ENCODE results near the gene ELOA.
A peak's percentile ranks its signal among the peaks of the same experiment; 100 is the strongest.

ELOA gene

GRCh38 chr1:23699280-23700179, 43.7 kb upstream of the ELOA start:
- Histone ChIP-seq H3K36me3 (ENCODE audit: insufficient read depth, insufficient read length, low read length) (peaks cover 46% of the 10 kb centered on the region), H3K4me1 (ENCODE audit: insufficient read depth, insufficient read length) (peaks cover 3% of the 10 kb centered on the region), H3K9ac (ENCODE audit: insufficient read length, low read depth) (no peak overlapping the region), H3K27me3 (ENCODE audit: insufficient read depth, insufficient read length) (no peaks in the 10 kb centered on the region), H3K4me3 (ENCODE audit: insufficient read length, low read depth) (no peak overlapping the region), H3K9me3 (ENCODE audit: insufficient read depth, low read length) (no peaks in the 10 kb centered on the region)
- TF ChIP-seq ZNF274 (IDR thresholded peaks at IDR 0.05; ENCODE audit: low read depth, low read length) (no peak), YY1 (IDR thresholded peaks at IDR 0.05; ENCODE audit: insufficient read depth, insufficient read length) (no peak), SUZ12 (IDR thresholded peaks at IDR 0.05; ENCODE audit: extremely low read depth, insufficient read depth, insufficient read length) (no peak)
- DNase-seq (ENCODE audit: low read depth, low spot score), result no peak

GRCh38 chr1:23701310-23701709, 42.0 kb upstream of the ELOA start:
- H3K4me1 ChIP-seq (ENCODE audit: insufficient read depth, insufficient read length), result no peaks in the 10 kb centered on the region
- H3K27me3 ChIP-seq (ENCODE audit: insufficient read depth, insufficient read length), result no peaks in the 10 kb centered on the region
- DNase-seq (ENCODE audit: low read depth, low spot score), result no peak
- H3K36me3 ChIP-seq (ENCODE audit: insufficient read depth, insufficient read length, low read length), result peaks cover 31% of the 10 kb centered on the region
- H3K9me3 ChIP-seq (ENCODE audit: insufficient read depth, low read length), result no peaks in the 10 kb centered on the region
- TF ChIP-seq ZNF274 (IDR thresholded peaks at IDR 0.05; ENCODE audit: low read depth, low read length), result no peak
- TF ChIP-seq SUZ12 (IDR thresholded peaks at IDR 0.05; ENCODE audit: extremely low read depth, insufficient read depth, insufficient read length), result no peak
- no peak for TF ChIP-seq YY1 (IDR thresholded peaks at IDR 0.05; ENCODE audit: insufficient read depth, insufficient read length)
- H3K9ac ChIP-seq (ENCODE audit: insufficient read length, low read depth), result no peak overlapping the region
- no peak overlapping the region for H3K4me3 ChIP-seq (ENCODE audit: insufficient read length, low read depth)

GRCh38 chr1:23701996-23702395, 41.3 kb upstream of the ELOA start:
- H3K9me3 ChIP-seq (ENCODE audit: insufficient read depth, low read length), result no peaks in the 10 kb centered on the region
- H3K4me3 ChIP-seq (ENCODE audit: insufficient read length, low read depth), result no peak overlapping the region
- no peaks in the 10 kb centered on the region for H3K4me1 ChIP-seq (ENCODE audit: insufficient read depth, insufficient read length)
- H3K36me3 ChIP-seq (ENCODE audit: insufficient read depth, insufficient read length, low read length), result peaks cover 27% of the 10 kb centered on the region
- no peak overlapping the region for H3K9ac ChIP-seq (ENCODE audit: insufficient read length, low read depth)
- no peaks in the 10 kb centered on the region for H3K27me3 ChIP-seq (ENCODE audit: insufficient read depth, insufficient read length)
- no peak for DNase-seq (ENCODE audit: low read depth, low spot score)
- TF ChIP-seq SUZ12 (IDR thresholded peaks at IDR 0.05; ENCODE audit: extremely low read depth, insufficient read depth, insufficient read length) (no peak), ZNF274 (IDR thresholded peaks at IDR 0.05; ENCODE audit: low read depth, low read length) (no peak), YY1 (IDR thresholded peaks at IDR 0.05; ENCODE audit: insufficient read depth, insufficient read length) (no peak)

- Histone ChIP-seq H3K9ac (ENCODE audit: insufficient read length, low read depth) (no peak overlapping the region), H3K27me3 (ENCODE audit: insufficient read depth, insufficient read length) (no peaks in the 10 kb centered on the region), H3K36me3 (ENCODE audit: insufficient read depth, insufficient read length, low read length) (peaks cover 7% of the 10 kb centered on the region), H3K9me3 (ENCODE audit: insufficient read depth, low read length) (no peaks in the 10 kb centered on the region), H3K4me3 (ENCODE audit: insufficient read length, low read depth) (no peak overlapping the region), H3K4me1 (ENCODE audit: insufficient read depth, insufficient read length) (no peaks in the 10 kb centered on the region)
- no peak for TF ChIP-seq SUZ12 (IDR thresholded peaks at IDR 0.05; ENCODE audit: extremely low read depth, insufficient read depth, insufficient read length)
- no peak for TF ChIP-seq YY1 (IDR thresholded peaks at IDR 0.05; ENCODE audit: insufficient read depth, insufficient read length)
- no peak for TF ChIP-seq ZNF274 (IDR thresholded peaks at IDR 0.05; ENCODE audit: low read depth, low read length)
- no peak for DNase-seq (ENCODE audit: low read depth, low spot score)
Observed at GRCh38 chr1:23704834-23705495, 38.3 kb upstream of the ELOA start.

DNA sequence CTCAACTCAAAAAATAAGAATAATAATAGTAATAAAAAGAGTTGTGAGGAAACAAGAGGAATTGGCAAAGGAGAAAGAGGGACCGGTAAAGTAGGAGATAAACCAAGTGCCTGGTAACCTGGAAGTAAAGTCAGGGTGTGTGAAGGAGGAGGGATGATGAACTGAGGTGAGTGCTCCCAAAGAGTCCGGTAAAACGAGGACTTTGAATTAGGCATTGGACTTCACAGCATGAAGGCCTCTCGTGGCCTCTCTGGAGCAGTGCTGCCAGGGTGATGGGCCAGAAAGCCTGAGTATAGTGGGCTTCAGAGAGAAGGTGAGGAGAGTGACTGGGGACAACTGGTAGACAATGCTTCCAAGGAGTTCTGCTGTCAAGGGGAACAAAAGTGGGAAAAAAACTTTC, 34.0 kb upstream of the ELOA start:
- DNase-seq (ENCODE audit: low read depth, low spot score), result no peak
- H3K27me3 ChIP-seq (ENCODE audit: insufficient read depth, insufficient read length), result no peaks in the 10 kb centered on the region
- TF ChIP-seq YY1 (IDR thresholded peaks at IDR 0.05; ENCODE audit: insufficient read depth, insufficient read length), result no peak
- no peak overlapping the region for H3K4me3 ChIP-seq (ENCODE audit: insufficient read length, low read depth)
- peaks cover 2% of the 10 kb centered on the region for H3K36me3 ChIP-seq (ENCODE audit: insufficient read depth, insufficient read length, low read length)
- no peaks in the 10 kb centered on the region for H3K9me3 ChIP-seq (ENCODE audit: insufficient read depth, low read length)
- no peaks in the 10 kb centered on the region for H3K4me1 ChIP-seq (ENCODE audit: insufficient read depth, insufficient read length)
- no peak overlapping the region for H3K9ac ChIP-seq (ENCODE audit: insufficient read length, low read depth)

- Histone ChIP-seq H3K9me3 (ENCODE audit: insufficient read depth, low read length) (no peaks in the 10 kb centered on the region), H3K4me1 (ENCODE audit: insufficient read depth, insufficient read length) (no peaks in the 10 kb centered on the region), H3K4me3 (ENCODE audit: insufficient read length, low read depth) (no peak overlapping the region), H3K36me3 (ENCODE audit: insufficient read depth, insufficient read length, low read length) (no peaks in the 10 kb centered on the region), H3K27me3 (ENCODE audit: insufficient read depth, insufficient read length) (no peaks in the 10 kb centered on the region), H3K9ac (ENCODE audit: insufficient read length, low read depth) (no peak overlapping the region)
- no peak for TF ChIP-seq ZNF274 (IDR thresholded peaks at IDR 0.05; ENCODE audit: low read depth, low read length)
- DNase-seq (ENCODE audit: low read depth, low spot score), result peak; percentile 32
Observed at GRCh38 chr1:23718482-23718881, 24.8 kb upstream of the ELOA start.

GRCh38 chr1:23719162-23719820, 24.0 kb upstream of the ELOA start:
- no peak for DNase-seq (ENCODE audit: low read depth, low spot score)
- Histone ChIP-seq H3K4me3 (ENCODE audit: insufficient read length, low read depth) (no peak overlapping the region), H3K4me1 (ENCODE audit: insufficient read depth, insufficient read length) (no peaks in the 10 kb centered on the region), H3K27me3 (ENCODE audit: insufficient read depth, insufficient read length) (no peaks in the 10 kb centered on the region), H3K9me3 (ENCODE audit: insufficient read depth, low read length) (no peaks in the 10 kb centered on the region), H3K9ac (ENCODE audit: insufficient read length, low read depth) (no peak overlapping the region), H3K36me3 (ENCODE audit: insufficient read depth, insufficient read length, low read length) (no peaks in the 10 kb centered on the region)
- TF ChIP-seq YY1 (IDR thresholded peaks at IDR 0.05; ENCODE audit: insufficient read depth, insufficient read length), result no peak
- TF ChIP-seq SUZ12 (IDR thresholded peaks at IDR 0.05; ENCODE audit: extremely low read depth, insufficient read depth, insufficient read length), result no peak
- no peak for TF ChIP-seq ZNF274 (IDR thresholded peaks at IDR 0.05; ENCODE audit: low read depth, low read length)

Data from NT2/D1 (cell line).